IMR-90 (cell line): ENCODE results near the gene SRP19. TPM values are rescaled to one million over a fixed set of nuclear protein-coding genes. Genes with fewer than 3 reads are reported as not detected.

ENCODE experiments used
- ATAC-seq: fragments of 200-7000 bp; cut with Tn5 transposase; 2 replicates; pipeline ENCODE4 v1.9.1; 2020; ENCODE audit warnings: low read depth, mild to moderate bottlenecking, moderate library complexity
- BruUV-seq: library from RNA; stranded (reverse); fragments of 400-500 nt; replicated peaks from 2 replicates; lab custom pipeline; 2021; lab: Mats Ljungman, UMichigan
- CTCF ChIA-PET: fragments of 300-600 bp; formaldehyde crosslinking; extraction: SDS; loops from one replicate; lab custom pipeline; 2021; ENCODE audit warnings: antibody characterized with exemption; lab: Yijun Ruan, JAX
- POLR2A ChIA-PET: fragments of 300-600 bp; sonication (Branson Sonifier 250); formaldehyde crosslinking; loops from one replicate; lab custom pipeline; 2022; ENCODE audit warnings: antibody characterized with exemption; ENCODE audit not compliant: unreplicated experiment; lab: Charles Lee
- DNase-seq: peaks from one replicate; pipeline ENCODE4 v3.0.0; 2013
- H2AFZ ChIP-seq: replicated peaks from 2 replicates; pipeline ENCODE3; 2013; ENCODE audit warnings: low read length, mild to moderate bottlenecking; ENCODE audit not compliant: poor library complexity
- H2AK5ac ChIP-seq: 2 replicates; pipeline ENCODE4 v1.6.1; 2013; ENCODE audit warnings: low read depth, low read length, inconsistent platforms
- H2AK9ac ChIP-seq: replicated peaks from 2 replicates; pipeline ENCODE3; 2013; ENCODE audit warnings: mild to moderate bottlenecking, low read depth, low read length, moderate library complexity; ENCODE audit not compliant: poor library complexity
- H2BK120ac ChIP-seq: 2 replicates; pipeline ENCODE4 v1.6.1; 2013; ENCODE audit warnings: low read depth, low read length, inconsistent platforms
- H2BK15ac ChIP-seq: 3 replicates; pipeline ENCODE4 v1.6.1; 2013; ENCODE audit warnings: low read depth, low read length, inconsistent platforms
- H2BK20ac ChIP-seq: 2 replicates; pipeline ENCODE4 v1.6.1; 2013; ENCODE audit warnings: low read depth, mild to moderate bottlenecking, inconsistent platforms, low read length, moderate library complexity
- H2BK5ac ChIP-seq: 2 replicates; pipeline ENCODE4 v1.6.1; 2013; ENCODE audit warnings: mild to moderate bottlenecking, low read depth, low read length, inconsistent platforms; ENCODE audit not compliant: poor library complexity, severe bottlenecking
- H3K14ac ChIP-seq: replicated peaks from 2 replicates; pipeline ENCODE4 v1.6.1; 2013; ENCODE audit warnings: low read depth, low read length, inconsistent platforms
- H3K18ac ChIP-seq: 2 replicates; pipeline ENCODE4 v1.6.1; 2013; ENCODE audit warnings: low read depth, low read length, control low read depth
- H3K23ac ChIP-seq: 2 replicates; pipeline ENCODE4 v1.6.1; 2013; ENCODE audit warnings: low read depth, low read length, inconsistent platforms
- H3K27ac ChIP-seq: 2 replicates; pipeline ENCODE4 v1.5.1; 2013; ENCODE audit warnings: mild to moderate bottlenecking, control low read depth, low read length; ENCODE audit not compliant: insufficient read depth
- H3K27me3 ChIP-seq: 2 replicates; pipeline ENCODE4 v1.6.1; 2013; ENCODE audit warnings: low read length; ENCODE audit not compliant: control insufficient read depth, insufficient read depth
- H3K36me3 ChIP-seq: 2 replicates; pipeline ENCODE4 v1.6.1; 2013; ENCODE audit warnings: low read length, mixed read lengths; ENCODE audit not compliant: control insufficient read depth, insufficient read depth
- H3K4ac ChIP-seq: 2 replicates; pipeline ENCODE4 v1.6.1; 2013; ENCODE audit warnings: low read depth, low read length, inconsistent platforms
- H3K4me1 ChIP-seq: 2 replicates; pipeline ENCODE4 v1.6.1; 2013; ENCODE audit warnings: low read length, mixed read lengths; ENCODE audit not compliant: control insufficient read depth, insufficient read depth
- H3K4me2 ChIP-seq: 2 replicates; pipeline ENCODE4 v1.6.1; 2013; ENCODE audit warnings: low read depth, mild to moderate bottlenecking, control low read depth, low read length, moderate library complexity
- H3K4me3 ChIP-seq: 2 replicates; pipeline ENCODE4 v1.5.1; 2013; ENCODE audit warnings: low read depth, mild to moderate bottlenecking, control low read depth, low read length, moderate library complexity; ENCODE audit not compliant: insufficient read depth
- H3K56ac ChIP-seq: 2 replicates; pipeline ENCODE4 v1.6.1; 2013; ENCODE audit warnings: low read length, inconsistent platforms; ENCODE audit not compliant: insufficient read depth; ENCODE audit errors: extremely low read depth
- H3K79me1 ChIP-seq, 2 experiments: 2 replicates each; pipeline ENCODE4 v1.6.1; 2013; ENCODE audit warnings: low read length in 2 of 2, inconsistent platforms in 1 of 2, low read depth in 1 of 2
- H3K9ac ChIP-seq: 2 replicates; pipeline ENCODE4 v1.6.1; 2013; ENCODE audit warnings: low read depth, low read length, control low read depth
- H3K9me1 ChIP-seq: 2 replicates; pipeline ENCODE4 v1.6.1; 2013; ENCODE audit warnings: low read length, inconsistent platforms; ENCODE audit not compliant: insufficient read depth
- H3K9me3 ChIP-seq: 2 replicates; pipeline ENCODE4 v1.6.1; 2013; ENCODE audit warnings: low read length; ENCODE audit not compliant: control insufficient read depth, insufficient read depth
- H4K20me1 ChIP-seq: 2 replicates; pipeline ENCODE4 v1.6.1; 2013; ENCODE audit warnings: low read length, inconsistent platforms; ENCODE audit not compliant: insufficient read depth
- H4K5ac ChIP-seq: 2 replicates; pipeline ENCODE4 v1.6.1; 2013; ENCODE audit warnings: mild to moderate bottlenecking, low read depth, low read length, control low read depth
- H4K8ac ChIP-seq, 2 experiments: 2 replicates each; pipeline ENCODE4 v1.6.1; 2013; ENCODE audit warnings: low read depth in 2 of 2, low read length in 2 of 2, control low read depth in 1 of 2, inconsistent platforms in 1 of 2
- H4K91ac ChIP-seq: 2 replicates; pipeline ENCODE4 v1.6.1; 2013; ENCODE audit warnings: low read depth, low read length, inconsistent platforms; ENCODE audit not compliant: insufficient read depth
- BHLHE40 ChIP-seq: fragments of 150-350 bp; IDR thresholded peaks from 2 replicates; pipeline ENCODE4 v1.6.1; 2016; ENCODE audit warnings: mild to moderate bottlenecking, low read depth, low read length
- CEBPB ChIP-seq: IDR thresholded peaks from 2 replicates; pipeline ENCODE4 v1.6.1; 2012; ENCODE audit warnings: low read depth, low read length, improper control_type of control experiment
- CHD1 ChIP-seq: IDR thresholded peaks from 2 replicates; pipeline ENCODE4 v1.6.1; 2012; ENCODE audit warnings: low read depth, low read length, improper control_type of control experiment
- CTCF ChIP-seq: conservative IDR thresholded peaks from 2 replicates; pipeline ENCODE4 v1.5.1; 2012; ENCODE audit warnings: mild to moderate bottlenecking, low read depth, low read length, improper control_type of control experiment
- ELK1 ChIP-seq: fragments of 150-350 bp; IDR thresholded peaks from 2 replicates; pipeline ENCODE4 v1.6.1; 2016; ENCODE audit warnings: low read depth, mild to moderate bottlenecking, low read length, moderate library complexity, borderline replicate concordance
- FOS ChIP-seq: fragments of 150-350 bp; IDR thresholded peaks from 2 replicates; pipeline ENCODE4 v1.6.1; 2016; ENCODE audit warnings: low read depth, low read length
- MAFK ChIP-seq: IDR thresholded peaks from 2 replicates; pipeline ENCODE4 v1.6.1; 2012; ENCODE audit warnings: low read depth, low read length, improper control_type of control experiment
- MAZ ChIP-seq: IDR thresholded peaks from 2 replicates; pipeline ENCODE4 v1.6.1; 2012; ENCODE audit warnings: low read depth, mild to moderate bottlenecking, low read length, improper control_type of control experiment, moderate library complexity, borderline replicate concordance
- MXI1 ChIP-seq: IDR thresholded peaks from 2 replicates; pipeline ENCODE4 v1.6.1; 2012; ENCODE audit warnings: low read depth, mild to moderate bottlenecking, low read length, moderate library complexity, borderline replicate concordance
- NFE2L2 ChIP-seq: fragments of 150-350 bp; IDR thresholded peaks from 2 replicates; pipeline ENCODE4 v1.6.1; 2016; ENCODE audit warnings: low read depth, mild to moderate bottlenecking, low read length
- POLR2A ChIP-seq: IDR thresholded peaks from 2 replicates; pipeline ENCODE4 v1.6.1; 2012; ENCODE audit warnings: mild to moderate bottlenecking, low read depth, low read length
- RAD21 ChIP-seq: IDR thresholded peaks from 2 replicates; pipeline ENCODE4 v1.6.1; 2012; ENCODE audit warnings: low read length, improper control_type of control experiment
- RCOR1 ChIP-seq: IDR thresholded peaks from 2 replicates; pipeline ENCODE4 v1.6.1; 2012; ENCODE audit warnings: mild to moderate bottlenecking, low read length, improper control_type of control experiment; ENCODE audit not compliant: insufficient replicate concordance
- RFX5 ChIP-seq: IDR thresholded peaks from 2 replicates; pipeline ENCODE4 v1.8.0; 2012; ENCODE audit warnings: low read depth, mild to moderate bottlenecking, low read length, moderate library complexity
- SMC3 ChIP-seq: fragments of 150-350 bp; IDR thresholded peaks from 2 replicates; pipeline ENCODE4 v1.6.1; 2016; ENCODE audit warnings: low read depth, mild to moderate bottlenecking, antibody characterized with exemption, low read length, moderate library complexity
- USF2 ChIP-seq: fragments of 150-350 bp; IDR thresholded peaks from 2 replicates; pipeline ENCODE4 v1.6.1; 2017; ENCODE audit warnings: mild to moderate bottlenecking, antibody characterized with exemption, low read length, low read depth
- WGBS, 2 experiments: methylation state at CpG; one replicate each; pipeline versions ENCODE4 v1.1.5 to v1.1.7; 2013; ENCODE audit warnings: missing lambda C conversion rate in 2 of 2; ENCODE audit not compliant: insufficient read length in 1 of 2; ENCODE audit errors: extremely low coverage in 2 of 2; 5-methylcytosine and 5-hydroxymethylcytosine counted together
- dilution Hi-C: fragments of 300-500 bp; cut with HindIII; formaldehyde crosslinking; loops from one replicate; pipeline ENCODE4 v1.14.3; 2018; ENCODE audit warnings: low sequenced_read_pairs; ENCODE audit not compliant: unreplicated experiment
- in situ Hi-C: fragments of 300-500 bp; cut with MboI; formaldehyde crosslinking; loops from 3 replicates; pipeline ENCODE4 v1.14.3; 2019; ENCODE audit warnings: low sequenced_read_pairs, inconsistent platforms, mixed read lengths
- intact Hi-C: fragments of 100-400 bp; cut with micrococcal nuclease; formaldehyde crosslinking; loops from 2 replicates; pipeline ENCODE4 v1.10.0; 2022
- polyA plus RNA-seq, 3 experiments: library from polyadenylated mRNA; depleted of rRNA; stranded (reverse); fragments of >200 nt; gene quantifications; 2 replicates each; pipeline ENCODE4 v1.2.3, GENCODE V29; 2012; ENCODE audit warnings: low replicate concordance in 1 of 3
- total RNA-seq: library from RNA; depleted of rRNA; stranded (reverse); fragments of >200 nt; gene quantifications from 2 replicates; pipeline ENCODE4 v1.2.3, GENCODE V29; 2012

The SRP19 gene
- total and polyA plus RNA-seq, 2 of the 4 experiments (the other 2 are of a cell fraction): 10.0 to 61.5 TPM

- dilution Hi-C loops: no loop called here
- TF ChIP-seq POLR2A (no peak), FOS (no peak), MAFK (no peak), CTCF (no peak), SMC3 (no peak), CHD1 (no peak), CEBPB (no peak), NFE2L2 (no peak), MXI1 (no peak), MAZ (no peak), USF2 (no peak), RCOR1 (no peak), BHLHE40 (no peak), RFX5 (no peak), RAD21 (no peak), ELK1 (no peak)
- no peak overlapping the region for H3K4me2 ChIP-seq
Measured at GRCh38 chr5:112844489-112844888, 16.6 kb upstream of the SRP19 start.

More at GRCh38 chr5:112844489-112844888, 16.6 kb upstream of the SRP19 start:
- H4K20me1 ChIP-seq: no peaks in the 10 kb centered on the region
- H3K27ac ChIP-seq: no peak overlapping the region
- H3K4me3 ChIP-seq: no peak overlapping the region
- H4K5ac ChIP-seq: no peak overlapping the region
- H3K18ac ChIP-seq: no peak overlapping the region
- H2BK15ac ChIP-seq: no peak overlapping the region
- no peak overlapping the region for H4K91ac ChIP-seq
- POLR2A ChIA-PET: no interaction called here
- no peaks in the 10 kb centered on the region for H3K4me1 ChIP-seq
- H2AK9ac ChIP-seq: no peak overlapping the region
- H2BK20ac ChIP-seq: no peak overlapping the region
- no peak overlapping the region for H3K56ac ChIP-seq
- WGBS, 2 experiments: no CpG with 5 or more reads among the region's 1 CpG
- no peaks in the 10 kb centered on the region for H3K79me1 ChIP-seq
- no peak for DNase-seq
- no peak overlapping the region for H2BK120ac ChIP-seq
- no TSS peak for BruUV-seq
- H2AFZ ChIP-seq: no peak overlapping the region
- no peak overlapping the region for H3K9ac ChIP-seq
- intact Hi-C loops (no loop called here), in situ Hi-C loops (loop anchor here (10.0 kb wide), 1 partner anchor 290 kb away; no protein-coding TSS in a partner anchor)
- no peak overlapping the region for H2AK5ac ChIP-seq
- no peaks in the 10 kb centered on the region for H3K9me1 ChIP-seq
- H3K14ac ChIP-seq: no peak overlapping the region
- H3K4ac ChIP-seq: no peak overlapping the region
- no peak overlapping the region for H2BK5ac ChIP-seq
- no peaks in the 10 kb centered on the region for H3K9me3 ChIP-seq
- no peaks in the 10 kb centered on the region for H3K27me3 ChIP-seq
- no peak for ATAC-seq
- no peak overlapping the region for H3K23ac ChIP-seq
- peaks cover 3% of the 10 kb centered on the region; the same call in 1 of the 2 replicates for H3K36me3 ChIP-seq
- CTCF ChIA-PET: interaction anchor here (0.9 kb wide), 1 partner anchor 294 kb away, joined by 4 read pairs; no protein-coding TSS in a partner anchor
- H4K8ac ChIP-seq: no peak overlapping the region
